Astrocyte (in vitro differentiated cells and primary cell): Measurements from ENCODE around the gene UBXN2A.

ENCODE experiments used
- EZH2 ChIP-seq: IDR thresholded peaks from 2 replicates; pipeline ENCODE4 v1.6.1; 2012; ENCODE audit warnings: mild to moderate bottlenecking, low read length, inconsistent platforms; ENCODE audit not compliant: insufficient read depth
- TF ChIP-seq, protein P1 (sequence below): IDR thresholded peaks from 2 replicates; pipeline ENCODE4 v1.5.1; 2011; ENCODE audit warnings: low read depth, mild to moderate bottlenecking, inconsistent platforms, low read length, moderate library complexity; ENCODE audit not compliant: insufficient read depth

DNA sequence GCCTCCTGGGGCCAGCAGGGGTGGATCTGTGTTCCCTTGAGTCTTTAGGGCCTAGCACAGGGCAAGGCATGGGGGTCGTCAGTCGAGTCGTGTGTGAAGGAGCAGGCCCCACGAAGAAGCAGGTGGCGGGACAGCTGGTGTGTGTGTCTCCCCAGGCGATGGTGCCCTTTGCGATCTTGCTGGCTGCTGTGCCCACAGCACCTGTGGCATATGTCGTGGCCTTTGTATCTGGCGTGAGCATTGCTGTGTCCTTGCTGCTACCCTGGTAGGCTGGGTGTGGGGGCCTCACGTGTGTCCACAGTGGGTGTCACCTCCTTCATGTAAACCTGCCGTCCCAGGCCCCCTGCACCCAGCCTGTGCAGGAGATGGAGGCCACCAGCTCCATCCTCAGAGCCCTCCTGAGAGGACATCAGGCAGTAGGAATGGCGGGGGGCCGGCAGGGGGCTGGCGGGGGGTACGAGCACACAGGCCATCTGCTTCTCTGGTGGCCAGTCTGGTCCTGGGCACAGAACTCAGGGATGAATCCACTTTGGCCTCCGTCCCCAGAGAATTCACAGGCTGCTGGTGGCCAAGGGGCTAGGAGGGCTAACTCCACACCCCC is 82.8 kb downstream of the UBXN2A start:
- TF ChIP-seq, protein P1, sequence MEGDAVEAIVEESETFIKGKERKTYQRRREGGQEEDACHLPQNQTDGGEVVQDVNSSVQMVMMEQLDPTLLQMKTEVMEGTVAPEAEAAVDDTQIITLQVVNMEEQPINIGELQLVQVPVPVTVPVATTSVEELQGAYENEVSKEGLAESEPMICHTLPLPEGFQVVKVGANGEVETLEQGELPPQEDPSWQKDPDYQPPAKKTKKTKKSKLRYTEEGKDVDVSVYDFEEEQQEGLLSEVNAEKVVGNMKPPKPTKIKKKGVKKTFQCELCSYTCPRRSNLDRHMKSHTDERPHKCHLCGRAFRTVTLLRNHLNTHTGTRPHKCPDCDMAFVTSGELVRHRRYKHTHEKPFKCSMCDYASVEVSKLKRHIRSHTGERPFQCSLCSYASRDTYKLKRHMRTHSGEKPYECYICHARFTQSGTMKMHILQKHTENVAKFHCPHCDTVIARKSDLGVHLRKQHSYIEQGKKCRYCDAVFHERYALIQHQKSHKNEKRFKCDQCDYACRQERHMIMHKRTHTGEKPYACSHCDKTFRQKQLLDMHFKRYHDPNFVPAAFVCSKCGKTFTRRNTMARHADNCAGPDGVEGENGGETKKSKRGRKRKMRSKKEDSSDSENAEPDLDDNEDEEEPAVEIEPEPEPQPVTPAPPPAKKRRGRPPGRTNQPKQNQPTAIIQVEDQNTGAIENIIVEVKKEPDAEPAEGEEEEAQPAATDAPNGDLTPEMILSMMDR = no peak
- TF ChIP-seq EZH2 = no peak
